Endothelial cell of umbilical vein (primary cell): ENCODE results near the gene NFATC2IP. TPM values are rescaled to one million over a fixed set of nuclear protein-coding genes. Genes with fewer than 3 reads are reported as not detected.
"Not testable (repeated sequence)": the region's sequence is repeated elsewhere in the genome, so short reads cannot be mapped to it uniquely, and the experiment has no call there.

ENCODE experiments used
- BruUV-seq: library from RNA; stranded (reverse); fragments of 400-500 nt; replicated peaks from 2 replicates; lab custom pipeline; 2021; lab: Mats Ljungman, UMichigan
- CTCF ChIA-PET: fragments of 300-600, 350-600 bp; sonication (Branson Sonifier 250); formaldehyde crosslinking; loops from one replicate; lab custom pipeline; 2021; ENCODE audit warnings: antibody characterized with exemption, inconsistent platforms; lab: Charles Lee
- POLR2A ChIA-PET: fragments of 300-600, 350-600 bp; sonication (Branson Sonifier 250); formaldehyde crosslinking; loops from one replicate; lab custom pipeline; 2021; ENCODE audit warnings: antibody characterized with exemption, inconsistent platforms; lab: Charles Lee
- DNase-seq: peaks from one replicate; pipeline ENCODE4 v3.0.0-alpha.2; 2011; ENCODE audit warnings: low read depth, low spot score
- FAIRE-seq: peaks from 2 replicates; lab custom pipeline; 2011; peaks lifted over from hg19 to GRCh38; lab: Jason Lieb, UNC
- H2AFZ ChIP-seq: 2 replicates; pipeline ENCODE4 v1.6.0; 2012; ENCODE audit warnings: low read depth, low read length, control low read depth, inconsistent platforms
- H3K27ac ChIP-seq: 2 replicates; pipeline ENCODE4 v1.5.1; 2011; ENCODE audit warnings: low read depth, mild to moderate bottlenecking, control low read depth, low read length, moderate library complexity; ENCODE audit not compliant: insufficient read depth
- H3K27me3 ChIP-seq, 2 experiments: 2 replicates each; pipeline versions ENCODE4 v1.6.0 to v1.6.1; 2011; ENCODE audit warnings: low read length in 2 of 2, mixed read lengths in 1 of 2; ENCODE audit not compliant: control insufficient read depth in 2 of 2, insufficient read depth in 2 of 2
- H3K36me3 ChIP-seq, 2 experiments: 2 replicates in 1 of 2; 3 replicates in 1 of 2; pipeline ENCODE4 v1.5.1; 2011; ENCODE audit warnings: low read length in 2 of 2, mild to moderate bottlenecking in 1 of 2, moderate library complexity in 1 of 2; ENCODE audit not compliant: control insufficient read depth in 2 of 2, insufficient read depth in 2 of 2; ENCODE audit errors: extremely low read depth in 1 of 2
- H3K4me1 ChIP-seq: 3 replicates; pipeline ENCODE4 v1.5.1; 2011; ENCODE audit warnings: mild to moderate bottlenecking, low read length; ENCODE audit not compliant: control insufficient read depth, insufficient read depth; ENCODE audit errors: extremely low read depth
- H3K4me2 ChIP-seq: 2 replicates; pipeline ENCODE4 v1.6.1; 2011; ENCODE audit warnings: low read length, control low read depth, mixed read lengths; ENCODE audit not compliant: insufficient read depth
- H3K4me3 ChIP-seq, 3 experiments: fragments of 200-600 bp in 1 of 3; sonication (generic), shearing (Covaris generic) in 1 of 3; replicated peaks in 1 of 3; 2 replicates each; pipeline ENCODE4 v1.5.1; 2011 to 2016; ENCODE audit warnings: control low read depth in 3 of 3, low read length in 3 of 3, mild to moderate bottlenecking in 2 of 3, inconsistent platforms in 1 of 3, low read depth in 1 of 3, moderate library complexity in 1 of 3; ENCODE audit not compliant: insufficient read depth in 1 of 3
- H3K79me2 ChIP-seq: 2 replicates; pipeline ENCODE4 v1.6.0; 2012; ENCODE audit warnings: low read length, inconsistent platforms; ENCODE audit not compliant: control insufficient read depth, insufficient read depth
- H3K9ac ChIP-seq: replicated peaks from 2 replicates; pipeline ENCODE3; 2011; ENCODE audit warnings: low read length, control low read depth; ENCODE audit not compliant: insufficient read depth; ENCODE audit errors: extremely low read depth
- H3K9me1 ChIP-seq: replicated peaks from 3 replicates; pipeline ENCODE4 v1.6.0; 2011; ENCODE audit warnings: mild to moderate bottlenecking, low read length; ENCODE audit not compliant: control insufficient read depth, insufficient read depth; ENCODE audit errors: extremely low read depth
- H3K9me3 ChIP-seq: replicated peaks from 2 replicates; pipeline ENCODE4 v1.5.1; 2012; ENCODE audit warnings: low read length, inconsistent platforms; ENCODE audit not compliant: control insufficient read depth, insufficient read depth
- H4K20me1 ChIP-seq: replicated peaks from 2 replicates; pipeline ENCODE3; 2011; ENCODE audit warnings: mild to moderate bottlenecking, low read length; ENCODE audit not compliant: control insufficient read depth, insufficient read depth; ENCODE audit errors: extremely low read depth
- FOS ChIP-seq: IDR thresholded peaks from 2 replicates; pipeline ENCODE4 v1.6.1; 2011; ENCODE audit warnings: mild to moderate bottlenecking, low read length, moderate library complexity, borderline replicate concordance; ENCODE audit not compliant: insufficient read depth
- MYC ChIP-seq: IDR thresholded peaks from one replicate; pipeline ENCODE4 v1.6.1; 2011; ENCODE audit warnings: mild to moderate bottlenecking, low read depth, low read length
- POLR2A ChIP-seq: IDR thresholded peaks from 2 replicates; pipeline ENCODE4 v1.6.1; 2012; ENCODE audit warnings: low read depth, mild to moderate bottlenecking, control low read depth, low read length
- POLR2AphosphoS5 ChIP-seq: IDR thresholded peaks from 2 replicates; pipeline ENCODE4 v1.6.1; 2012; ENCODE audit warnings: low read depth, mild to moderate bottlenecking, control low read depth, low read length, moderate library complexity; ENCODE audit not compliant: insufficient read depth
- dilution Hi-C: fragments of 300-500 bp; cut with MboI; formaldehyde crosslinking; loops from one replicate; pipeline ENCODE4 v1.15.0; 2019; ENCODE audit warnings: low sequenced_read_pairs; ENCODE audit not compliant: extremely low pct_ligation_motif_present
- intact Hi-C: fragments of 100-400 bp; cut with micrococcal nuclease; formaldehyde crosslinking; loops from one replicate; pipeline ENCODE4 v1.10.0; 2022
- polyA plus RNA-seq, 4 experiments: library from polyadenylated mRNA; depleted of rRNA in 3 of 4; stranded (reverse) in 3 of 4; unstranded in 1 of 4; fragments of >200 nt; gene quantifications; 2 replicates each; pipeline versions ENCODE4 v1.2.1 to v1.2.3, GENCODE V29; 2011 to 2012; ENCODE audit warnings: missing spikeins in 1 of 4
- total RNA-seq: library from RNA; stranded (reverse); gene quantifications from 2 replicates; pipeline ENCODE4 v1.2.3, GENCODE V29; 2021
- TF ChIP-seq, protein P1 (sequence below), 2 donors: IDR thresholded peaks; 1 replicate in 1 of 2; 2 replicates in 1 of 2; pipeline ENCODE4 v1.5.1; 2011; ENCODE audit warnings: low read length in 2 of 2, mild to moderate bottlenecking in 2 of 2, moderate library complexity in 2 of 2, control low read depth in 1 of 2, inconsistent platforms in 1 of 2, low read depth in 1 of 2; ENCODE audit not compliant: insufficient read depth in 1 of 2; ENCODE audit errors: extremely low read depth in 1 of 2
- TF ChIP-seq, protein P2 (sequence below): IDR thresholded peaks from 2 replicates; pipeline ENCODE4 v1.6.1; 2011; ENCODE audit not compliant: insufficient read depth, insufficient read length

Gene NFATC2IP
- total and polyA plus RNA-seq, 2 donors (not counting 3 experiments of a cell fraction or from before 2014, with no cell fraction given) = 64.1 to 69.6 TPM

DNA sequence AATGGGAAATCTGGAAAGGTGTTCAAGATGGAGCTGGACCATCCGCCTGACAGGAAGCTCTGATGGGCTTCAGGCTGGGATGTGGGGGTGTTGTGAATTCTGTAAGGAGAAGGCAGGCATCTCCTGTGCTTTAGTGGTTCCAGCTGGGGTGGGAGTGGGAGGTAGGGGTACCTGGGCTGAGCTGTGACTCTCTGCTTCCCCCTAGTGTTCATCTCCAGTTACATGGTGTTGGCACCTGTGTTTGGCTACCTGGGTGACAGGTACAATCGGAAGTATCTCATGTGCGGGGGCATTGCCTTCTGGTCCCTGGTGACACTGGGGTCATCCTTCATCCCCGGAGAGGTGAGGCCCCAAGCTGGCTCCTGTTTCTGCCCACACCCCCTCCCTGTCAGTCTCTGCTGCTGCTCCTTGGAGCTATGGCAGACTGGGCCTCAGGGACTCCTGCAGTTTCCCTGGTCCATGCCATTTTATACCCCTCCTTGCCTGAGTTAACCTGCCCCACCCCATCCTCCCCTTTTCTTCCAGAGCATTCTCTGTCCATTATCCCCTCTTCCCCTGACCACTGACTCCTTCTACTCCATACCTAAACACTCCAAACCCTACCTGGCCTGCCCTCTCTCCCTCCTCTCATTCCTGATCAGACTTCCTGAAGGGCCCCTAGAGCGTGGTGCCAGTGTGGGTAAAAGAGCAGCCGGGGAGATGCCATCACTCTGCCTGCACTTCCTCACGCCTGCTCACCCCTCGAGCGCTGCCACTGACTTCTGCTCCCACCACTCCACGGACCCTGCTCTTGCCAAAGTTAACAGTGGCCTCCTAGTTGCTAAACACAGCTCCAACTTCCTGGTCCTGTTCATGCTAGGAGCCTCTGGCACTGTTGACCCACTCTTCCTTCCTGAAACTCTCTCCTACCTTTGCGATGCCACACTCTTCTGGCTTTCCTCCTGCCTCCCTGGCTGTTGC is 27.2 kb downstream of the NFATC2IP start:
- Histone ChIP-seq H3K79me2 (peaks cover 15% of the 10 kb centered on the region), H3K27me3 (no peaks in the 10 kb centered on the region), H3K9me1 (no peaks in the 10 kb centered on the region), H3K36me3 (peaks cover 5 to 22% of the 10 kb centered on the region in 2 experiments), H3K9me3 (no peaks in the 10 kb centered on the region), H3K4me3 (no peak overlapping the region), H3K27ac (no peak overlapping the region), H3K9ac (no peak overlapping the region), H2AFZ (no peak overlapping the region), H3K4me2 (no peak overlapping the region), H4K20me1 (no peaks in the 10 kb centered on the region), H3K4me1 (peaks cover 7% of the 10 kb centered on the region)
- DNase-seq = no peak
- no peak for TF ChIP-seq POLR2A
- TF ChIP-seq, protein P1, sequence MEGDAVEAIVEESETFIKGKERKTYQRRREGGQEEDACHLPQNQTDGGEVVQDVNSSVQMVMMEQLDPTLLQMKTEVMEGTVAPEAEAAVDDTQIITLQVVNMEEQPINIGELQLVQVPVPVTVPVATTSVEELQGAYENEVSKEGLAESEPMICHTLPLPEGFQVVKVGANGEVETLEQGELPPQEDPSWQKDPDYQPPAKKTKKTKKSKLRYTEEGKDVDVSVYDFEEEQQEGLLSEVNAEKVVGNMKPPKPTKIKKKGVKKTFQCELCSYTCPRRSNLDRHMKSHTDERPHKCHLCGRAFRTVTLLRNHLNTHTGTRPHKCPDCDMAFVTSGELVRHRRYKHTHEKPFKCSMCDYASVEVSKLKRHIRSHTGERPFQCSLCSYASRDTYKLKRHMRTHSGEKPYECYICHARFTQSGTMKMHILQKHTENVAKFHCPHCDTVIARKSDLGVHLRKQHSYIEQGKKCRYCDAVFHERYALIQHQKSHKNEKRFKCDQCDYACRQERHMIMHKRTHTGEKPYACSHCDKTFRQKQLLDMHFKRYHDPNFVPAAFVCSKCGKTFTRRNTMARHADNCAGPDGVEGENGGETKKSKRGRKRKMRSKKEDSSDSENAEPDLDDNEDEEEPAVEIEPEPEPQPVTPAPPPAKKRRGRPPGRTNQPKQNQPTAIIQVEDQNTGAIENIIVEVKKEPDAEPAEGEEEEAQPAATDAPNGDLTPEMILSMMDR (IDR thresholded peaks at IDR 0.05; ENCODE audit: extremely low read depth in 1 of 2, insufficient read depth in 1 of 2, low read depth in 1 of 2, low read length in 2 of 2) = peak in 1 of 2 donors; percentile 34
- no peak for TF ChIP-seq FOS
- no peak for TF ChIP-seq MYC
- no peak for TF ChIP-seq POLR2AphosphoS5
- TF ChIP-seq, protein P2, sequence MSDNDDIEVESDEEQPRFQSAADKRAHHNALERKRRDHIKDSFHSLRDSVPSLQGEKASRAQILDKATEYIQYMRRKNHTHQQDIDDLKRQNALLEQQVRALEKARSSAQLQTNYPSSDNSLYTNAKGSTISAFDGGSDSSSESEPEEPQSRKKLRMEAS = no peak
- no peak for FAIRE-seq
- no TSS peak for BruUV-seq
- intact Hi-C loops = no loop called here
- dilution Hi-C loops = no loop called here
- ChIA-PET CTCF (no interaction called here), POLR2A (no interaction called here)

DNA sequence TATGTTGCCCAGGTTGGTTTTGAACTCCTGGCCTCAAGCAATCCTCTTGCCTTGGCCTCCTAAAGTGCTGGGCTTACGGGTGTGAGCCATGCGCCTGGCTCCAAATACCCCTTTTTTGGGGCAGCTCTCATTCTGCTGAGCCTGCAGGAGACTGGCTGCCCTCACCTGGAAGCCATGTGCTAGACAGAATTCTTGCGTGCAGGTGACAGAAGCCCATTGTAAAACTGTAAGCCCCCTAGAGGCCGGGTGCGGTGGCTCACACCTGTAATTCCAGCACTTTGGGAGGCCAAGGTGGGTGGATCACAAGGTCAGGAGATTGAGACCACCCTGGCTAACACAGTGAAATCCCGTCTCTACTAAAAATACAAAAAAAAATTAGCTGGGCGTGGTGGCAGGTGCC is 29.6 kb downstream of the NFATC2IP start:
- POLR2A ChIA-PET, intact Hi-C loops, H3K4me1 ChIP-seq, H3K27me3 ChIP-seq, H3K27ac ChIP-seq, H3K9ac ChIP-seq, H2AFZ ChIP-seq, FAIRE-seq, H3K4me2 ChIP-seq, dilution Hi-C loops, CTCF ChIA-PET, H3K9me1 ChIP-seq, BruUV-seq, H4K20me1 ChIP-seq, DNase-seq, H3K4me3 ChIP-seq, H3K9me3 ChIP-seq: not testable (repeated sequence)
- peaks cover 5 to 32% of the 10 kb centered on the region in 2 experiments for H3K36me3 ChIP-seq
- peaks cover 11% of the 10 kb centered on the region for H3K79me2 ChIP-seq
